H1 (cell line): Measurements from ENCODE around the gene PDIA6.

Source experiments
- CTCF ChIP-seq, 3 experiments: IDR thresholded peaks; 1 replicate in 2 of 3; 2 replicates in 1 of 3; pipeline versions ENCODE4 v1.5.1 to v1.6.1; 2011; ENCODE audit warnings: low read length in 3 of 3, mild to moderate bottlenecking in 3 of 3, inconsistent platforms in 2 of 3, low read depth in 1 of 3, moderate library complexity in 1 of 3; ENCODE audit not compliant: insufficient read depth in 1 of 3; ENCODE audit errors: control extremely low read depth in 1 of 3
- SP1 ChIP-seq: IDR thresholded peaks from 2 replicates; pipeline ENCODE4 v1.6.1; 2011; ENCODE audit warnings: low read depth, low read length

GRCh38 chr2:10775831-10776230 lies 36.8 kb downstream of the PDIA6 start:
- TF ChIP-seq CTCF (IDR thresholded peaks at IDR 0.05; ENCODE audit: control extremely low read depth in 1 of 3, insufficient read depth in 1 of 3, low read depth in 1 of 3, low read length in 3 of 3) (no peak), SP1 (no peak)
